Body of pancreas (tissue), 4 donors: ENCODE measurements around the gene OSBPL10. TPM values are rescaled to one million over a fixed set of nuclear protein-coding genes. Genes with fewer than 3 reads are reported as not detected.

Source experiments
- ATAC-seq: fragments of 150-250 bp; one replicate; pipeline ENCODE4 v1.9.1; 2016
- DNase-seq, 4 donors: peaks; one replicate each; pipeline ENCODE4 v3.0.0-alpha.2; 2019
- H3K27ac ChIP-seq, 4 donors: fragments of 200-600 bp; sonication (generic); 1 replicate in 3 of 4; 2 replicates in 1 of 4; pipeline versions ENCODE4 v1.5.1 to v1.6.1; 2016 to 2019; ENCODE audit warnings: mild to moderate bottlenecking in 1 of 4, mixed read lengths in 1 of 4, moderate library complexity in 1 of 4
- H3K27me3 ChIP-seq, 2 donors: fragments of 200-600 bp; sonication (generic); one replicate each; pipeline ENCODE4 v1.6.0; 2016; ENCODE audit warnings: mild to moderate bottlenecking in 1 of 2
- H3K36me3 ChIP-seq, 2 donors: fragments of 200-600 bp; sonication (generic); replicated peaks in 1 of 2; 2 replicates each; pipeline ENCODE4 v1.5.1; 2016; ENCODE audit warnings: low read depth in 2 of 2; ENCODE audit not compliant: insufficient read depth in 1 of 2
- H3K4me1 ChIP-seq: fragments of 200-600 bp; sonication (generic); one replicate; pipeline ENCODE4 v1.6.0; 2016
- H3K4me3 ChIP-seq, 2 donors: fragments of 200-600 bp; sonication (generic); 1 replicate in 1 of 2; 2 replicates in 1 of 2; pipeline ENCODE4 v1.5.1; 2016 to 2019
- H3K9me3 ChIP-seq, 3 donors: fragments of 200-600 bp; sonication (generic); 1 replicate in 2 of 3; 2 replicates in 1 of 3; pipeline ENCODE4 v1.5.1; 2016
- POLR2A ChIP-seq, 3 donors: fragments of 450-650 bp; IDR thresholded peaks; one replicate each; pipeline ENCODE4 v1.6.1; 2016; ENCODE audit warnings: antibody characterized with exemption in 3 of 3, mild to moderate bottlenecking in 2 of 3
- WGBS, 2 donors: methylation state at CpG; one replicate each; pipeline ENCODE4 v1.1.5; 2017; 5-methylcytosine and 5-hydroxymethylcytosine counted together
- intact Hi-C: fragments of 100-400 bp; cut with DNase I; formaldehyde crosslinking; loops from one replicate; pipeline ENCODE4 v1.15.1; 2023
- total RNA-seq, 2 donors: library from RNA; depleted of rRNA; stranded (reverse); fragments of >200 nt; gene quantifications; one replicate each; pipeline ENCODE4 v1.1.0, GENCODE V29; 2016
- TF ChIP-seq, protein P1 (sequence below), 7 experiments: fragments of 450-650 bp in 4 of 7; fragments of 200-600 bp in 3 of 7; sonication (generic) in 3 of 7; IDR thresholded peaks; one replicate each; pipeline ENCODE4 v1.5.1; 2016 to 2019; ENCODE audit warnings: antibody characterized with exemption in 7 of 7

The OSBPL10 gene
- total RNA-seq, 2 donors from 2014 or later: 3.4 to 27.0 TPM

- Histone ChIP-seq H3K27me3 (no peaks in the 10 kb centered on the region), H3K9me3 (no peaks in the 10 kb centered on the region), H3K4me3 (no peak overlapping the region), H3K36me3 (peaks cover 0 to 11% of the 10 kb centered on the region in 2 donors), H3K27ac (no peak overlapping the region), H3K4me1 (no peaks in the 10 kb centered on the region)
- 70 to 90% methylated on average over 2 of the region's 2 CpGs for WGBS, 2 donors
- DNase-seq: no peak
- ATAC-seq: no peak
- intact Hi-C loops: no loop called here
- TF ChIP-seq, protein P1, sequence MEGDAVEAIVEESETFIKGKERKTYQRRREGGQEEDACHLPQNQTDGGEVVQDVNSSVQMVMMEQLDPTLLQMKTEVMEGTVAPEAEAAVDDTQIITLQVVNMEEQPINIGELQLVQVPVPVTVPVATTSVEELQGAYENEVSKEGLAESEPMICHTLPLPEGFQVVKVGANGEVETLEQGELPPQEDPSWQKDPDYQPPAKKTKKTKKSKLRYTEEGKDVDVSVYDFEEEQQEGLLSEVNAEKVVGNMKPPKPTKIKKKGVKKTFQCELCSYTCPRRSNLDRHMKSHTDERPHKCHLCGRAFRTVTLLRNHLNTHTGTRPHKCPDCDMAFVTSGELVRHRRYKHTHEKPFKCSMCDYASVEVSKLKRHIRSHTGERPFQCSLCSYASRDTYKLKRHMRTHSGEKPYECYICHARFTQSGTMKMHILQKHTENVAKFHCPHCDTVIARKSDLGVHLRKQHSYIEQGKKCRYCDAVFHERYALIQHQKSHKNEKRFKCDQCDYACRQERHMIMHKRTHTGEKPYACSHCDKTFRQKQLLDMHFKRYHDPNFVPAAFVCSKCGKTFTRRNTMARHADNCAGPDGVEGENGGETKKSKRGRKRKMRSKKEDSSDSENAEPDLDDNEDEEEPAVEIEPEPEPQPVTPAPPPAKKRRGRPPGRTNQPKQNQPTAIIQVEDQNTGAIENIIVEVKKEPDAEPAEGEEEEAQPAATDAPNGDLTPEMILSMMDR (IDR thresholded peaks at IDR 0.05): no peak
- no peak for TF ChIP-seq POLR2A (IDR thresholded peaks at IDR 0.05)
Measured at GRCh38 chr3:31634476-31634875, 346.6 kb downstream of the OSBPL10 start.

- 80 to 97% methylated on average over 5 of the region's 5 CpGs for WGBS, 2 donors
- Histone ChIP-seq H3K36me3 (peaks cover 0 to 26% of the 10 kb centered on the region in 2 donors), H3K27me3 (no peaks in the 10 kb centered on the region), H3K27ac (no peak overlapping the region), H3K4me1 (no peaks in the 10 kb centered on the region), H3K4me3 (no peak overlapping the region), H3K9me3 (no peaks in the 10 kb centered on the region)
- DNase-seq (no peak), ATAC-seq (no peak)
- TF ChIP-seq, protein P1 (IDR thresholded peaks at IDR 0.05): no peak
- TF ChIP-seq POLR2A (IDR thresholded peaks at IDR 0.05): no peak
- intact Hi-C loops: no loop called here
Measured at GRCh38 chr3:31629054-31629453, 352.0 kb downstream of the OSBPL10 start.

DNA sequence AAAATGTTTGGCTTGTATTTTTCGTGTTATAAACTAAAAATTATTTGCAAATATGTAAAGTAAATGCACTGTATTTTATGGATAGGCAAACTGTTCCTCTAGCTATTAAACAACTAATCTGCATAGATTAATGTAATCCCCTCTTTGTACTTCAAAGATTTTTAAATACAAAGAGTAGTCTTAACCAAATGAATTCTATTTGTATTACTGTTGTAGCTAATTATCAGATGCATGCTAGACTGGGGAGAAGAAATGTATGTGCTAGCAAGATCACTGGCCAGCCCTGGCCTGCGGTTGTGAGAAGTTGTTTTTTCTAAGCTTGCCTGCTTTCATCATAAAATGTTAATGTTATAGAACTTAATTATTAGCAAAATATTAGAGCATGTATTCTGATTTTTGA is 355.7 kb downstream of the OSBPL10 start:
- no peaks in the 10 kb centered on the region for H3K9me3 ChIP-seq
- H3K4me1 ChIP-seq: no peaks in the 10 kb centered on the region
- H3K27me3 ChIP-seq: no peaks in the 10 kb centered on the region
- no peak for TF ChIP-seq POLR2A (IDR thresholded peaks at IDR 0.05)
- TF ChIP-seq, protein P1 (IDR thresholded peaks at IDR 0.05): no peak
- no peak overlapping the region for H3K4me3 ChIP-seq
- WGBS, 2 donors: 89 to 95% methylated on average over 2 of the region's 2 CpGs
- ATAC-seq (no peak), DNase-seq (no peak)
- H3K36me3 ChIP-seq: peaks cover 0 to 25% of the 10 kb centered on the region in 2 donors
- no peak overlapping the region for H3K27ac ChIP-seq
- intact Hi-C loops: no loop called here

GRCh38 chr3:31624083-31624709 is 356.9 kb downstream of the OSBPL10 start:
- H3K9me3 ChIP-seq: no peaks in the 10 kb centered on the region
- intact Hi-C loops: no loop called here
- ATAC-seq (no peak), DNase-seq (no peak)
- TF ChIP-seq, protein P1 (IDR thresholded peaks at IDR 0.05): no peak
- no peak for TF ChIP-seq POLR2A (IDR thresholded peaks at IDR 0.05)
- H3K27ac ChIP-seq: no peak overlapping the region
- no peaks in the 10 kb centered on the region for H3K4me1 ChIP-seq
- no peaks in the 10 kb centered on the region for H3K27me3 ChIP-seq
- no peak overlapping the region for H3K4me3 ChIP-seq
- WGBS, 2 donors: 90 to 95% methylated on average over 6 of the region's 6 CpGs
- peaks cover 0 to 23% of the 10 kb centered on the region in 2 donors for H3K36me3 ChIP-seq
